HTERT RPE-1 (cell line): Measurements from ENCODE around the gene BSG.

Experiments
- in situ Hi-C: fragments of 300-500 bp; cut with MboI; formaldehyde crosslinking; loops from 4 replicates; pipeline ENCODE4 v1.14.3; 2020; ENCODE audit warnings: low sequenced_read_pairs

BSG gene

GRCh38 chr19:570937-571565, 1.3 kb upstream of the BSG start:
- in situ Hi-C loops = no loop called here

GRCh38 chr19:571566-571974, 826 bp upstream of the BSG start:
- in situ Hi-C loops = no loop called here

GRCh38 chr19:572743-573518, 535 bp downstream of the BSG start:
- in situ Hi-C loops = no loop called here

GRCh38 chr19:573519-573825, 1.1 kb downstream of the BSG start:
- in situ Hi-C loops = no loop called here

DNA sequence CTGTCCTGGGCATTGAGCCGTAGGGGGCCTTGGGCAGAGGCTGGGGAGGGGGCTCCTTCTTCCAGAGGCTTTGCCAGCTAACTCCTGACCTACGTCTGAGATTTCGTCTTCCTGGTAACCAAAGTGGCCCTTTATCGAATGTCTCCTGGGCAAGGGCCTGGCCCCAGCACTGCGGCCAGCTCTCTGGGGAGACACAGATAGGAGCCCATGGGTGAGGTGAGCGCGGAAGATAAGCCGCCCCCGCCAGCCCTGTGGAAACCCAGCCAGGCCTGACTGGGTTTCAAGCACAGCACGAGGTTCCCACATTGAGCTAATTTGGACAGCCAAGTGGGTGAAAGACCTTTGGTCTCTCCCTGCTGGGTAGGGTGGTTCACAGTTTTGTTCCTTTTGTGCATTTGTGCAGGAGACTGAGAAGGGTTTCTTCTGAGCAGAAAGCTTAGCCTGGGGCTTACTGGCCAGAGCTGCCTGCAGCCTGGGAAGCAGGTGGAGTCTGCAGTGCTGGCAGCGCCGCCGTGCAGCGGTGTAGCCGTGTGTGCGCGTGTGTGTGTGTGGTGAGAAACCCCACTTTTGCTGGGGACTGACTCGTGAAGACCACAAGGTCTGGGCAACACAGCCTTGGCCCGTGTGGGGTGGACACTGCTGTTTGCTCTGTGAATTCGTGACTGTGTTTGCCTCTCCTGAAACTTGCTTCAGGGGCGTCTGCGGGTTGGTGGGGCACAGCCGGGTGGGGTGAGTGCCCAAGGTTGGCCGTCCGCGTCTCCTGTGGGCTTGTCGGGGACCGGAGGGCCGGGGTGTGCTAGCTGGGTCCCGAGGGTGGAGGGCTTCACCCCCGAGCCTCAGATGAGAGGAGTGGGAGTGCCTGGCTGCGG, 2.5 kb downstream of the BSG start:
- in situ Hi-C loops = no loop called here

GRCh38 chr19:575527-576506, 3.4 kb downstream of the BSG start:
- in situ Hi-C loops = no loop called here

DNA sequence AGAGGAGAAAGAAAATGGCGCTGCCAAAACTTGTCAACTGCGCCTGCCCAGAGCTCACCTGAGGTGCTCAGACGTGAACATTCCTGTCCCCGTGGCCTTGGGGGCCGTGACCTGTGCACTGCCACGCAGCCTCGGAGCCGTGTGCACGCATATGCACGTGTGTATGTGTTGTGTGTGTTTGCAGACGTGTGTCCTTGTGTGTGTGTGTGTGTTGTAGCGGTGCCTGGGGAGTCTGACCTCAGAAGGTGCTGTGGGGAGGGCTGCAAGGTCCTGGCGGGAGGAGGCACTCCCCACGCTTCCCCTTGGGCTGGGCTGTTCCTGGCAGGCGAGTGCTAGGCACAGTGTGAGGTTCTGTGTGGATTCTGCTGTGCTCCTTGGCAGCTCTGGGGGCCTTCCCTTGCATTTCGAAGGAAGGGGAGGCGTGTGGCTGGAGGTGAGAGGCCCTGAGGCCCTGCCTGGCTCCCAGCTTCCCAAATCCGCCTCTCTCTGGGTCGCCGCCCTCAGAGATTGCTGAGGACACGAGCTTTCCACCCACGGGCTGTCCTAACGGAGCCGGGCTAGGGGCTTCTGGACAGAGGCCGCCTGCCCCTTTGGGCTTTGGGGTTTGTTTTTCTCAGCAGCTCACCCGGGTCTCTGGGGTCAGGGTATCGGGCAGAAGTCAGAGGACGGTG, 4.5 kb downstream of the BSG start:
- in situ Hi-C loops = no loop called here

- in situ Hi-C loops = no loop called here
Measured at GRCh38 chr19:577439-578392, 5.3 kb downstream of the BSG start.

DNA sequence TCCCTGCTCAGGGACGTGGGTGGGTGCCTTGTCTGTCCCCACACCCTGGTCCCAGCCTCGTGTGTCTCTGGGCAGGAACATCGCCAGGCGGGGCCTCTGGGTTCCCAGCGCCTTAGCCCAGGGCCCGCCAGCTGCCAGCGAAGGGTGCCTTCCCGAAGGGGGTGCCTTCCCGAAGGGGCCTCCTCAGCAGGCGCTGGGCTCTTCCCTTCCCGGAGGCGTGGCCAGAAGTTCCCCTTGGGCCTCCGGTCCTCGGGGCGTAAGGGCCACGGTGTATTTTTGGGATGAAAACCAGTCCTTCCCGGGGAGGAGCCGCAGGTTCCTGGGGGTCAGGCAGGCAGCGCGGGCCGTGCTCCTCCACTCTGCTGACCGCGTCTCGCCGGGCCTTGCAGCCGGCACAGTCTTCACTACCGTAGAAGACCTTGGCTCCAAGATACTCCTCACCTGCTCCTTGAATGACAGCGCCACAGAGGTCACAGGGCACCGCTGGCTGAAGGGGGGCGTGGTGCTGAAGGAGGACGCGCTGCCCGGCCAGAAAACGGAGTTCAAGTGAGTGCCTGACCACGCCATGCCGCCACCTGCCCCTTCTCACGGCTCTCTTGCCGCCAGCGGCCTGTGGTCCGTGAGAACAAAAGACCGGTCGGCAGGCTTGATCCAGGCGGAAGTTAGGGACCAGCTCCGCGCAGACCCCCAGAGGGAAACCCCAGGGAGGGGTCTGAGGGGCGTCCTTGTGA, 6.9 kb downstream of the BSG start:
- in situ Hi-C loops = no loop called here

DNA sequence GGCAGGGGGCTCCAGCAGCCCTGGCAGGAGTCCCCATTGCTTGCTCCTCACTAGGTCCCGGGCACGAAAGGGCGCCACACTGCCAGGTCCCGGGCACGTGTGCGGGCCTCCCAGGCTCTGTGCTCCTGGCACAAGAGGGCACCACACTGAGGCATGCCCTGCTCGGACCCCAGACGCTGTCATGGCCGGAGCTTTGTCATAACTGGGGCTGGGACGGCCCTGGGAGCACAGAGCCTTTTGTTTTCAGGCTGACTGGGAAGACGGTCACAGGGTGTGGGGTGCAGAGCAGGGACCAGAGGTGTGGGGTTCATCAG, 7.4 kb downstream of the BSG start:
- in situ Hi-C loops = no loop called here

GRCh38 chr19:580274-580835, 8.0 kb downstream of the BSG start:
- in situ Hi-C loops = no loop called here

DNA sequence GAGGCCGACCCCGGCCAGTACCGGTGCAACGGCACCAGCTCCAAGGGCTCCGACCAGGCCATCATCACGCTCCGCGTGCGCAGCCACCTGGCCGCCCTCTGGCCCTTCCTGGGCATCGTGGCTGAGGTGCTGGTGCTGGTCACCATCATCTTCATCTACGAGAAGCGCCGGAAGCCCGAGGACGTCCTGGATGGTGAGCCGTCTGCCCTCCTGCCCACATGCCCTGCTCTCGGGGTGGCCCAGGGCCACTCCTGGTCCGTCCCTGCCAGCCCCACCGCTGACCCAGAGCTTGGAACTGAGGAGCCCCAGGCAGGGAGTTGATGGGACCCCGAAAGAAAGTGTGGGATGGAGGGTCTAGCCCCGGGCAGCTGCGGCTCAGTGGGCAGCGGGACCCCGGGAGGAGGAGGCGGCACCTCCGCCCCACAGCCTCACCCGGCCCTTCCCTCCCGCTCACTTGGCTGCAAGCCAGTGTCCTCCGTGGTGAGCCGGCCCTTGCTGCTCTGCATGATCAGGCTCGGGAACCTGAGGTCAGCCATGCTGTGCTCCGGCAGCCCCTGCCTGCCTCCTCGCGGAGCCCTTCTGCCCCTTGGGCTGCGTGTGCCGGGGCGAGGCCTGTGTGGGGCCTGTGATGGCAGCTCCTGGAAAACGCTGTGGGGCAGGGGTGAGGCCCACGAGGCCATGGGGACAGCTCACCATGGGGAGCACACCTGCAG, 9.2 kb downstream of the BSG start:
- in situ Hi-C loops = no loop called here

- in situ Hi-C loops = no loop called here
Measured at GRCh38 chr19:582497-583197, 10.3 kb downstream of the BSG start.

DNA sequence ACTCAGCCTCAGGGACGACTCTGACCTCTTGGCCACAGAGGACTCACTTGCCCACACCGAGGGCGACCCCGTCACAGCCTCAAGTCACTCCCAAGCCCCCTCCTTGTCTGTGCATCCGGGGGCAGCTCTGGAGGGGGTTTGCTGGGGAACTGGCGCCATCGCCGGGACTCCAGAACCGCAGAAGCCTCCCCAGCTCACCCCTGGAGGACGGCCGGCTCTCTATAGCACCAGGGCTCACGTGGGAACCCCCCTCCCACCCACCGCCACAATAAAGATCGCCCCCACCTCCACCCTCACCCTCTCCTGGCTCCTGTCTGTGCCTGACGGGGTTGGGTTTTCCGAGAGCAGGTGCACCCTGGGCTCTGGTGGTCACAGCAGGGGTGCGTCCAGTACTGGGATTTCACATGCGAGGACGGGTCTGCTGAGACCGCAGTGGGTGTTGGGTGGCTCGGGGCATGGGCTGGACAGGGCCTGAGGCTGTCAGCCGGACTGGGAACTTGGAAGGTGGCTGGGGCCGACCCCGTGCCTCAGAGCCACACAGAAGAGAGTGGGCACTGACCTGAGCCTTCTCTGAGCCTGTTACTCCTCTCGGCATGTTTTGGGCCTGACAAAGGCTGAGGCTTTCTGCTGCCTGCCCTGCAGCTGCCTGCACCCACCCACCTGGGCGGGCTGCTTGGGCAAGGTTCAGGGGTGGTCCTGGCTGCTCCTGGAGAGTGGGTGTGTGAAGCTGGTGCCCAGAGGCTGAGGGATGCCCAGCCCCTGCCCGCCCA, 11.0 kb downstream of the BSG start:
- in situ Hi-C loops = no loop called here

GRCh38 chr19:583968-584239, 11.5 kb downstream of the BSG start:
- in situ Hi-C loops = no loop called here

- in situ Hi-C loops = no loop called here
Measured at GRCh38 chr19:584240-585001, 12.0 kb downstream of the BSG start.
